CD4-positive, alpha-beta T cell treated with Interleukin-4 for 4 hours (primary cell): ENCODE results near the gene WNT8A.
"Not testable (repeated sequence)": the region's sequence is repeated elsewhere in the genome, so short reads cannot be mapped to it uniquely, and the experiment has no call there.

Experiments
- DNase-seq: peaks from one replicate; pipeline ENCODE4 v3.0.0-alpha.2; 2020

WNT8A gene

GRCh38 chr5:138083702-138084101 lies at the start of gene WNT8A:
TSS of gene WNT8A (plus strand) at chr5:138084033. CDS start at chr5:138084128, 95 bp downstream.
- DNase-seq, result no peak

- DNase-seq, result peak; percentile 86
These were observed 48.0 kb upstream of the WNT8A start for GRCh38 chr5:138035605-138036537.

GRCh38 chr5:138037271-138037670 lies 46.6 kb upstream of the WNT8A start:
- DNase-seq, result no peak

- no peak for DNase-seq
These were observed 45.8 kb upstream of the WNT8A start for GRCh38 chr5:138037907-138038633.

GRCh38 chr5:138038826-138039225 lies 45.0 kb upstream of the WNT8A start:
- DNase-seq, result no peak

GRCh38 chr5:138045283-138045682 lies 38.5 kb upstream of the WNT8A start:
- DNase-seq, result not testable (repeated sequence)

GRCh38 chr5:138051441-138052296 lies 32.2 kb upstream of the WNT8A start:
- no peak for DNase-seq

GRCh38 chr5:138052718-138053117 lies 31.1 kb upstream of the WNT8A start:
- DNase-seq, result not testable (repeated sequence)

GRCh38 chr5:138053554-138053953 lies 30.3 kb upstream of the WNT8A start:
- no peak for DNase-seq

- DNase-seq, result no peak
These were observed 29.6 kb upstream of the WNT8A start for GRCh38 chr5:138054206-138054605.

- DNase-seq, result no peak
These were observed 28.8 kb upstream of the WNT8A start for GRCh38 chr5:138054847-138055558.

GRCh38 chr5:138064526-138064925 lies 19.3 kb upstream of the WNT8A start:
- no peak for DNase-seq

GRCh38 chr5:138065102-138065501 lies 18.7 kb upstream of the WNT8A start:
- DNase-seq, result no peak

- no peak for DNase-seq
These were observed 15.9 kb upstream of the WNT8A start for GRCh38 chr5:138067945-138068344.

- DNase-seq, result peak; percentile 67
These were observed 14.9 kb upstream of the WNT8A start for GRCh38 chr5:138068742-138069600.

- DNase-seq, result not testable (repeated sequence)
These were observed 13.8 kb upstream of the WNT8A start for GRCh38 chr5:138070026-138070425.

- peak; percentile 50 for DNase-seq
These were observed 6.7 kb upstream of the WNT8A start for GRCh38 chr5:138077064-138077696.

GRCh38 chr5:138078006-138078643 lies 5.7 kb upstream of the WNT8A start:
- no peak for DNase-seq

- no peak for DNase-seq
These were observed 1.8 kb upstream of the WNT8A start for GRCh38 chr5:138082033-138082432.

- DNase-seq, result no peak
These were observed 7.9 kb downstream of the WNT8A start for GRCh38 chr5:138091685-138092084.
